GM21447 (cell line): ENCODE results near the gene GALNT5.

ENCODE experiments used
- ATAC-seq: cut with Tn5 transposase; IDR thresholded peaks from one replicate; pipeline ENCODE4 v1.9.1; 2021; ENCODE audit not compliant: unreplicated experiment

The GALNT5 gene

DNA sequence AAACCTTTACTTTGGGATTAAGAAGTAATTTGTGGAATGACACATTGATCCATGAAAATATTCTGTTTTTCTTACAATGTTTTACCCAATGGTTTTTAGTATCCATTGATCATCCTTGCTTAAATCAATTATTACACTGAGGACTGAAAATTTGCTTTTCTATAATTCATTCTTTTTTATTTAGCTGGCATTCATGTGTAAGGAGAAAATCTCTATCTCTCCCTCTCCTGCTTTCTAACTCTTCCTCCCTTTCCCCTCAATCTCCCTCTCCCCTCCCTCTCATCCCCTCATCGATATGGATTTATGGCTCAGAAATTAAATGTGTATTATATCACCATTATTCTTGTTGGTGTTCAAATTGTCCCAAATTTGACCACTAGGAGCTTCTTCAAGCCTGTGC is 29.7 kb downstream of the GALNT5 start:
- no peak for ATAC-seq

DNA sequence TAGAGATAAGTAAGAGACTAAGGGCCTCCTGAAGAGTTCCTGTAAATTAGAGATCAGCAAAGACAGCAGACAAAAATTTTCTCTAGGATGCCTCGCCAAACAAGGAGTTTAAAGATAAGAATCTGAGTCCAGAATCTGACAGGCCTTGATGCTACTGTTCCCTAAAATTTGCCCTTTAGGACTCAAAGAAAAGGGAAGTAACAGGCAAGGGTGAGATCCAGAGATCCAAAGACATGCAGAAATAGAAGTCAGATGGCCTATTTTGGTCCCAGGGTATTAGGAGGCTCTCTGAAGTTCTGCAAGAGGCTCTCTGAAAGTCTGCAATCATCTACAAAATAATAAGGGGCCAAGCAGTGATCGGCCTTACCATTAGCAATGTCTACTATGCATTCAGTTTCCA is 33.0 kb downstream of the GALNT5 start:
- no peak for ATAC-seq

DNA sequence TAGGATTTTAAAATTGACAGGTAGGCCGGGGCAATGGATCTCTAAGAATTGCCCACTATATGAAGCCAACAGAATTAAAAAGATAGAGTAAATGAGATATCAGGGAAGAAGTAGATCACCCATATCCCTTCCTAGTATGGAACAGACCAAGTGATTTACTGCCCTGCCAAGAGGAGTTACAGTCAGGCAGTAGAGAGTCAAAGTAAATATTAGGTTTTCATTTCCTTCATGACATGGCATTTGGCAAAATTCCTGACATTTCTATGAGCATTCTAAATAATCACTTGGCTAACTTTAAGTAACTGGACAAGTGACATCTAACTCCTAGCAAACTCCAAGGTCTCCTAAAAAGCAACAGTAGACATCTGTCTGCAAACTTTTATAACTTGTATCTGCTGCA is 33.5 kb downstream of the GALNT5 start:
- ATAC-seq: no peak

DNA sequence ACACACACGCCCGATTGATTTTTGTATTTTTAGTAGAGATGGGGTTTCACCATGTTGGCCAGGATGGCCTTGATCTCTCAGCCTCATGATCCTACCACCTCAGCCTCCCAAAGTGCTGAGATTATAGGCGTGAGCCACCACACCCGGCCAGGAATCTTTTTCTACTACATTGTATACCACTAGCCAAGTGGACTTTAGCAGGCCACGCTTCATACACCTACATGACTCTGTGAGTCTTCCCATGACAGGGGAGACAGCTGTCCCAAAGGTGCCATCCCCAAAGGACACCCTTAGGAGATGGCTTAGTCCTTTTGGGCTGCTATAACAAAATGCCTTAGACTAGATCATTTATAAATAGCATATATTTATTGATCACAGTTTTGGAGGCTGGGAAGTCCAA is 35.3 kb downstream of the GALNT5 start:
- no peak for ATAC-seq

DNA sequence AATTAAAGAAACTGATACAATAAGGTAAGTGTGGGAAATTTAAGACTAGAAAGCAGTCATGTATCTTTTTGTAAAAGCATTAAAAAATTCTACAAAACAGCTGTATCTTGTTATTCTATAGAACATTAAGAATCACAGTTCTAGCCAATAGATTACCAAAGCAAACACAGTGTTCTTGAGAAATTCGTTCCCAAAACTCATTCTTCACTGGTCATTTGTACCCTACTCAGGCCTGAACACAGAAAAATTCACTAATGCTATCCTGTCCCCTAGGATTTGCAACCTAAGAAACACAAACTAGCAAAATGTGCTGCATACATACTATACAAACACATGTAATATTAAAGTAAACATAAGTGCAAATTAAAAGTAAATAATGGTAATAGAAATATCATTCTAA is 39.0 kb downstream of the GALNT5 start:
- no peak for ATAC-seq

DNA sequence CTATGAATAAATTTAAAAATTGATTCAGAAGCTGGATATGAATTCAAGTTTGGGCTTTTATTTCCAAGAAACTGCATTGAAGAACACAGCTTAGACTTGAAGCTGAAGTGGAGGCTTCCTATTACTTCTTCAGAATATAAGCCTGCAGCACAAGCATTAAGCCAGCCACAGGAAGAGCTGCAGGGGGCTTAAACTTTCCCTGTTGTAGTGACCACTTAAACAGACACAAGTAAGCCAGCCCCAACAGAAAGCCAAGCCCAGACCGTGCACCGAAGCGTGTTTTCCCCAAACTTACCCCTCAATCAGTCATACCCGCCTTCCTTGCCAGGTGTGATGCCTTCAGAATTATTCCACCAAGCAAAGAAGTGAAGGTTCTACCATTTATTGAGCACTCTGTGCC is 39.5 kb downstream of the GALNT5 start:
- no peak for ATAC-seq

DNA sequence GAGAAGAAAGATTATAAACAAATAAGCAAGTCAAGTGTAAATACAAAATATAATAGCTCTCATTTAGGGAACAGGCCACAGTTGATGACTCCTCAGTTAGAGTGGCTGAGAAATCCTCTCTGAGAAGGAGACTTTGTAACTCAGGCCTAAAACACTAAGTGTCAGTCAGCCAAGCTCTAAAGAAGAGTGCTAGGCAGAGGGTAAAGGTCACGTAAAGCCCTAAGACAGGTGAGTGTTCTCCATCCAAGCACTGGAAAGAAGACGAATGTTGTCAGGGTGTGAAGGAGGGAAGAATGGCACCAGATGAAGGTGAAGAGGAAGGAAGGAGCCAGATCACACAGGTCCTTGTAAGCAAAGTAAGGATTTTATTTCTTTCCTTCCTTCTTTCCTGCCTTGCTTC is 43.8 kb downstream of the GALNT5 start:
- ATAC-seq: no peak

DNA sequence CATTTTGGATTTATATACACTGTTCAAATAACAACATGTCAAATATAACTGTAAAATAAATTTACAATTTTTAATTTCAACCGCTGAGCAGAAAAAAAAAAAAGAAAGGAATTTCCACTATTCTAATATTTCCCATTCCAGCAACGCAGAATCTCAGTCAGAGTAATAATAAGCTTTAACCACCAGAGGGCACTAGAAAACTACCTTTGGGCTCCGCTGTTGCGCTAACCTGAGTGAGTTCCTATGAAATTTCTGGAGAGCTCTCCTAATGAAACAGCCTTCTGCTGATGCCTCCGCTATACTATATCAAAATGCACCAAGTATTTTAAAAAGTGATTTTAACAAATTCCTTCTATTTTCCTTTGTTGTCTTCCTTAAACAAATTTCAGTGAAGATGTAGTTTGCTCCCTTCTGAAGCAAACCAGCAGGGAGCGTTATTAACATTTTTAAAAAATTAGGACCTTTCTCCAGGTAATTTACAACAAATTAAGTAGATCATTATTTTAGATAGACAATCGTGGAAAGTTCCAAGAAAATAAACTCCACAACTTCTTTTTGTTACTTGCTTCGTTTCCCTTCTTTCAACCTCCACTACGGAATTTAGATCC is 45.1 kb downstream of the GALNT5 start:
- peak; percentile 66 for ATAC-seq

DNA sequence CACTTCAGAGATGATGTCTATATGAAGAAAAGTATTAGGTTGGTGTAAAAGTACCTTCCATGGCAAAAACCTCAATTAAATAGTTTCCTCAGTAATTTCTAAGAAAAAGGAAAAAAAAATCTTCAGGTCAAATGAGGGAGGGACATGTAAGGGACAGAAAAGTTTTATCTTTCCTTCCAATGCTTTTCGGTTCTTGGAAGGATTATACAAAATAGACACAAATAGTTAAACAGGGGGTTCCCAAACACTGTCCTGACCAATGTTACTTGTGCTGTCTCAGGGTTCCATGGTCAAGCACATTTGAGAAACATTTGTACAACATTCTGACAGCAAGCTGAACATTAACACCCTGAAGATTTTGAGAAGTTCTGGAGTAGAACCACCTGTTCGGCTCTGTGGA is 46.1 kb downstream of the GALNT5 start:
- no peak for ATAC-seq

DNA sequence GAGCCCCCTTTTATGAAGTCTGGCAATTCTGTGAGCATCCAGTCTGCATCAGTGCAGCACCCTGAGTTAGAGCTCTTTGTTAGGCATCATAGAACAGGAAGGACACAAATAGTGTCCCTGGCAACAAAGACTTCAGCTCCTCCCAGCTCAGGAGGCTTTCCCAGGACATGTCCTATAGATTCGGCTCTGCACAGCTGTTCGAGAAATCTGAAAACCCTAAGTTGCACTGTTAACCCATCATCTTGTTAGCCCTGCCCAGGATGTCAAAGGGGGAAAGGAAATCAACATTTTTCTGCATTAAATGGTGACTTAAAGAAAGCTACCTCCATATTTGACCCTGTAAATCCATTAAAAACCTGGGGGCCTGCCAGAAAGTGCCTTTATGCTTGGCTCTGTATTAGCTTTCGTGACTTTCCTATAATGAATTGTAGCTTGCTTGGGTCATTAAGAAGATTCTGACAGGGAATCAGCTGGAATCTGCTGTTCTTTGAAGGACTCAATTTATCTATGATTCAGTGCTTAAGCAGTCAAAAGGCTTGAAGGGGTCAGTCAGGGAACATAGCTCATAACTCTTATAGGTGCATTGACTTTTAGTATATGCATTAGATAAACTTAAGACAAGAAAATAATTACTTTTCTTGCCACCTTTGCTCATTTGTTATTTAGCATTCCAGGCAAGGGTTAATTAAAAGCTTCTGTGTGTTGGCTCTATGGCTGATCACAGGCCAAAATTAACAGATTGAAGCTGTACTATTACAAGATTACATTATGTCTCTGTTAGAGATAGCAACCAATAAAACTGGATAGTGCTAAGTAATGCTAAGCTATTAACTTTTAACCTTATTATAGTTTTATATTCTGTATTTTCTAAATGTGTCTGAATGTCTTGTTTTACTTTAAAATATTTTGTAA is 47.6 kb downstream of the GALNT5 start:
- no peak for ATAC-seq

DNA sequence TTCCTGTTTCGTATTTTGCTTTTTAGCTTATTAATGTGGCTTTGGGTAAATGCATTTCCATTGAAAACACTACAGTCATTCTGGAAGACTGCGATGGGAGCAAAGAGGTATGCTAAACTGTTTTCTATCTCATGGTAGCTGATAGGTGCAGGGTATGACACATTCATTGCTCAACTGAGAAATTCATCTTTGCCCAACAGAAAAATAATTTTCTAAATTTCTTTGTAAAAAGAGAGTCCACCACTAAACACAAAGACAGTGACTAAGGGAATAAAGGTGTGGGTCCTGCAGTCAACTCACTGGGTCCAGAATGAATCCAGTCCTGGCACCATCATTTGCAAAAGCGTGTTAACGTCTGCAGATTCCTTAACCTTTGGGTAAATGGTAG is 48.2 kb downstream of the GALNT5 start:
- ATAC-seq: no peak

DNA sequence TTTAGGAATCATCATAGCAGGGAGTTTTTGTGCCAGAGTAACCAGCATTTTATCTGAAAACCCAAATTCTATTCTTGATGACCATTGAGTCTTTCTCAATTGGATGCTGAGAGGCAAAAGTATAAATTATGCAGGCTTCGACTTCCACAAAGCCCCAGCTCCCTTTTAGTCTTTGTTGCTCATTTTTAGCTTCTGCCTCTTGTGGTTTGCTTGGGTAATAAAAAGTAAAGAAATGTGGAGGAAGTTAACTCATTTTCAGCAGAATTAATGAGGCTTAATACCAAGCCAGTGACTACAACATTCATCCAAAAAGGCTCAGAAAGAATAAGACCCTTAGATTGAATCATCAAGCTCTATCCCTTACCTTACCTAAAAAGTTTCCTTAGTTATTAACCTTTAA is 49.5 kb downstream of the GALNT5 start:
- ATAC-seq: no peak

DNA sequence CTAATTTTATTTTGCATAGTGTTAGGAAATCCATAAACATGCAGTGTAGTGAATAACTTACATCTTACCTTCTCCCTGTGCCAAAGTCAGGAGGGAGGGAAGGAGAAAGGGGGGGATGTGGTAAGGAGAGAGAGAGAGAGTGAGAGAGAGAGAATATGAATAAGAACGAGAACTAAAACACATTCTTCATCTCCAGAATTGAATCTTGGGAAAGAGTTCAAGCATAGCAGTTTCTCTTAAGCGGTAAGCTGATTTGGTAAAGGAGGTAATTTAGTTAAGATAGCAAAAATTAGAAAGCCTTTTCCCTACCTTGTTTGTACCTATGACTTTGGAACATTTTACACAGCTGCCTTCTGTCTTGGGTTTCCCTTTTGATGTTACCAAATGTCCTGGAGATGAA is 52.4 kb downstream of the GALNT5 start:
- no peak for ATAC-seq

DNA sequence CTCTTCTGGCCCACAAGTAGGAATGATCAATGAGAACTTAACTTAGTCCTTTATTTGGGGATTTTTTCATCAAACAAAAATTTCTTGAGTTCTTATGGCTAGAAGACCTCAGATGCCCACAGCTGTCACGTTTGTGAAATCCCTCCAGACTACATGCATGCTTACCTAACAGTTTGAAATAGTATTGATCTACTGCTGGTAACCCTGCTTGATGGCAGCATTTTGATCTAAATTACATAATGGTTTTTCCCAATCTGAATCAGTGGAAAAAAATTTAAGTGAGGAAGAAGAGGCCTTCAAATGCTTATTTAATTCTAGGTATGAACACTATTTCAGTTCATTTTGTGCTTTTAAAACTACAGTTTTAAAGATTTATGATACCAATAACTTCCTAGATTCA is 54.2 kb downstream of the GALNT5 start:
- no peak for ATAC-seq

DNA sequence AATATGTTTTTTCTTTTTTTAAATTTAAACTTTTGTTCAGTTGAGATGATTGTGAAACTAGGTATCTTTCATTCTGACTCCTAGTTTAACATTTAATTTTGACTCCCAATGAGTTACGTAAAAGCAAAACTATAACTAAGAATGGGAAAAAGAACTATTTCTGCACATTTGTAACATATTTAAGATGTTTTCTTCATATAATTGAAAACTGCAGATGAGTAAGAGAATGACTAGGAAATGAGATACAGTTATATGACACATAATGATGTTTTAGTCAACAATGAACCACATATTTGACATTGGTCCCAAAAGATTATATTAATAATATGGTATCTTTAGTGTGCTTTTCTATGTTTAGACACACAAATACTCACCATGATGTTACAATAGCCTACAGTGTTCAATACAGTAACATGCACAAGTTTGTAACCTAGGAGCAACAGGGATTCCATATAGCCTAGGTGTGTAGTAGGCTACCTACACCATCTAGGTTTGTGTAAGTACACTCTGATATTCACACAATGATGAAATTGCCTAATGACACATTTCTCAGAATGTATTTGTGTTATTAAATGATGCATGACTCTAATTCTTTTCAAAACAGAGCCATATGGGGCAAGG is 55.5 kb downstream of the GALNT5 start:
- ATAC-seq: peak; percentile 44

DNA sequence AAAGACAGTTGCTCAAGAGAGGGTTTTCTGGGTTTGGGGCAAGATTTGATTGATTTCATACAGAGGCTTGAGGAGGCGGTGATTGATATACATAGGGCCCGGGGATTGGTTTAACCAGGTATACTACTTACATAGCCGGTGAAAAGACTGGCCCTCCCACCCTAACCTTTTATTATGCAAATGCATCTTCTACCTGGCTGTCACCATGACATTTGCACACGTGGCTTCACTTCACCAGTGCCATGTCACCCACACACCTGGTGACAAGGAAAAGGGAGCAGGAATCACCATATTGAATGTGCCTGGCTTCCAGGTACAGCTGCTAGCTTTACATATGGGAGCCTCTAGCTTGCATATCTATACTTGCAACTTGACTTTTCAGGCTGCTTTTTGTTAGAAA is 58.4 kb downstream of the GALNT5 start:
- no peak for ATAC-seq

DNA sequence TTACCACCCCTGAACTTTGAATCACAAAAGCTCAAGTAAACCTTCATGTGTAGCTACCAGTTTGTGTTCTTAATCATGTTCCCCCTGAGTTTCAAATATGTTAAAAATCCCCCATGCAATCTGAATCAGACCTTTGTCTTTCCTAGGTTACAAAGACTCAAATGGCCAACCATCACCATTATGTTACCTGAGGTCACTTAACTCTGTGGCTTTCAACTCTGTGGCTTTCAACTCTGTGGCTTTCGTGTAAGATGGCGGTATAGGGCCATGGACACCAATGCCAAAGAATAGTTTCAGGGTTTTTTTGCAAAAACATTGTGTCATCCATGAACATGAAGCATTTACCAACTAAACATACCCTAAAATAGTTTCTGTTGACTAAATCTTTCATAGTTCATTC is 61.4 kb downstream of the GALNT5 start:
- no peak for ATAC-seq

DNA sequence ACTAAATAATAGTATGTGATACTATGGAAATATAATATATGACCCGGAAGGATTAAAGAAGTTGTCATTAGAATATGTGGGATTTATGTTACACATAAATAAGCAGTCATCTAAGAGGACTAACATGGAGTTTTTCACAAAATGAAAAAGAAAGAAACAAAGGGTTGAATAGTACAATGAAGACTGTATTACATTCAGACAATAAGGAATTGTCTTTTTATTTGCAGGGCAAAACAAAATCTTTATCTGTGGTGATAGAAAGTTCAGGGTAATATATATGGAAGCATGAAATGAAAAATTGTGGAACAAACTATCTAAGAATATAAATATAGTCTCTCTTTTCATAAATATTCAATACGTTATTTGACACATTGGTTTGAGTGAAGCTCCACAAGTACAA is 62.3 kb downstream of the GALNT5 start:
- ATAC-seq: no peak

DNA sequence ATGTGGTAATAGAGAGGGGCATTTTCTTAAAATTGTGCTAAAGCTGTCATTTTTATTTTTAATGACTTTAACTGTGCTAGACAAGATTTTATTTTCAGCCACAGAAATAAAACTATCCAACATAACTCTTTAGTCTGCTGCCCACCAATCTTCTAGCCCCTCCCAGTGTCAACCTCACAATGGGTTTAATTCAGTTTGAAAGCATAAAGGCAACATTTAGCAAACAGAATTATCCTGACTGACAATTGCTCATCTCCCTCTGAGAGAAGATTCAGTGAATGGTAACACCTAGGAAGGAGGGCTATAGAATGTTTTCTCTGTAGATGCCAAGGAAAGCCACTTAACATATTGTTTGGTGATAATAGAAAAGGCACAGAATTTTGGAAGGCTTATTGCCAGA is 62.9 kb downstream of the GALNT5 start:
- ATAC-seq: no peak

DNA sequence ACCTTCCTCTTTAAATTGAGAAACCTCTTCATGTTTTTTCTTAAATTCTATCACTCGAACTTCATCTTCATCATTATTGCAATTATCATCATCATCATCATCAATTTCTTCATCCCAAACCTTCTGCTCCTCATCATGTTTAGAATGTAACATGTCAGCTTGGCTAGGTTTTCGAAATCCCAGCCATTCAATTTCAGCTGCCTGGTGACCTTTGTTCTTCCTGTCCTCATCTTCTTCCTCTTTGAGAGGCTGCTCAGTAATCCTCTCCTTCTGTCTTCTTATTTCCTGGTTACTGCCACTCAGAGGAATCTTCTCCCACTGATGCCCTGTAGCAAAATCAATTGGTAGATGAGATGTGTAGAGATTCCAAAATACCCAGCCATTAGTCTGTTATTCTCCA is 64.0 kb downstream of the GALNT5 start:
- no peak for ATAC-seq

DNA sequence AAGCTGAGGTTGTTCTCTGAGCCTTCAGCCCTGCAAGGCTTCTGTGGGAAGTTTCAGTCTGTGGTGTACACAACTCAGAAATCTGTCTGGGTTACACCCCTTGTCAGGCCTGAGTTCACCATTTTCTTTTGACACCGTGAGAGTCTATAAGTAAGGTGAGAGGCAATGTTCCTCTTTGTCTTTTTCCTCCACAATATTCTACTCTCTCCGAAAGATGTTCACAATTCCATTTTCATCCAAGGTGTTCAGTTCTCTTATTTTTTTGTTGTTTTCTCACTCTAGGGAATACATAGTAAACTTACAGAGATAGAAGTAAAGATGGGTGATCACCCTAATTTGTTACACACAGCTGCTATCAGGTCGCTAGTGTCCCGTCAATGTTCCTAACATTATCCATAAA is 64.9 kb downstream of the GALNT5 start:
- no peak for ATAC-seq

DNA sequence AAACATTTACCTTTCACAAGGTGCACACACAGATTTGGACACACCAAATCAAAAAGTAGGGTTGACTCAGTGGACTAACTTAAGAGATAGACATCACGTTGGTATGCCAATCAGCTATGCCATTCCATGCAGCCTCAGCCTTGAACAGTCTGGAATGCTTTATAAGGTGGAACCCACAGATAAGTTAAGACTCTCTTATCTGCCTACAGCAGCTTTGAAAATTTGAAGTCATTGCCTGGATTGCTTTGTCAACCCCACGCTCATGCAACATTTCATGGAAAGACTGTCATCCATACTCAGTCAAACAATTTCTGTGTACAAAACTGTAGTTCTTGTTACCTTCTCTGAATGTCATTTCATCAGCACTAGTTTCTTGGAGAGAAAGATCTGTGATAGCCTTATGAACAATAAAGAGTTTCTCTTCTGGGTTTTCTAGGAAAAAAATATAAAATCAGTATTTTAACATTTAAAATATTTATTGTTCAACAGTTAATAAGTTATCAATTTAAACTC is 66.9 kb downstream of the GALNT5 start:
- no peak for ATAC-seq
